Activated CD4-positive, alpha-beta T cell treated with anti-CD3 and anti-CD28 coated beads, Interleukin-2, amount 10 ng/mL, durations not matched to agents 24 days and 14 days (primary cell): ENCODE measurements around the gene DAGLB. TPM values are rescaled to one million over a fixed set of nuclear protein-coding genes. Genes with fewer than 3 reads are reported as not detected.
"Not testable (repeated sequence)": the region's sequence is repeated elsewhere in the genome, so short reads cannot be mapped to it uniquely, and the experiment has no call there.

Experiments
- DNase-seq: peaks from one replicate; pipeline ENCODE4 v3.0.0; 2022
- H3K27ac Mint-ChIP-seq: one replicate; pipeline ENCODE4 v1.8.0; 2022; ENCODE audit warnings: mild to moderate bottlenecking, mixed read lengths
- H3K27me3 Mint-ChIP-seq: one replicate; pipeline ENCODE4 v1.8.0; 2022; ENCODE audit warnings: mixed read lengths
- H3K36me3 Mint-ChIP-seq: one replicate; pipeline ENCODE4 v1.8.0; 2022; ENCODE audit warnings: low read depth, mild to moderate bottlenecking, mixed read lengths
- H3K4me1 Mint-ChIP-seq: one replicate; pipeline ENCODE4 v1.8.0; 2021; ENCODE audit warnings: mixed read lengths
- H3K4me3 Mint-ChIP-seq: one replicate; pipeline ENCODE4 v1.8.0; 2022; ENCODE audit warnings: mild to moderate bottlenecking, moderate library complexity, mixed read lengths
- H3K9me3 Mint-ChIP-seq: one replicate; pipeline ENCODE4 v1.8.0; 2021; ENCODE audit warnings: mixed read lengths
- intact Hi-C: fragments of 100-400 bp; cut with micrococcal nuclease; formaldehyde crosslinking; loops from one replicate; pipeline ENCODE4 v1.15.1; 2023
- total RNA-seq: library from RNA; stranded (reverse); gene quantifications from 2 replicates; pipeline ENCODE4 v1.2.3, GENCODE V29; 2022

The DAGLB gene
- total RNA-seq, 1 donor from 2014 or later: 26.8 TPM

DNA sequence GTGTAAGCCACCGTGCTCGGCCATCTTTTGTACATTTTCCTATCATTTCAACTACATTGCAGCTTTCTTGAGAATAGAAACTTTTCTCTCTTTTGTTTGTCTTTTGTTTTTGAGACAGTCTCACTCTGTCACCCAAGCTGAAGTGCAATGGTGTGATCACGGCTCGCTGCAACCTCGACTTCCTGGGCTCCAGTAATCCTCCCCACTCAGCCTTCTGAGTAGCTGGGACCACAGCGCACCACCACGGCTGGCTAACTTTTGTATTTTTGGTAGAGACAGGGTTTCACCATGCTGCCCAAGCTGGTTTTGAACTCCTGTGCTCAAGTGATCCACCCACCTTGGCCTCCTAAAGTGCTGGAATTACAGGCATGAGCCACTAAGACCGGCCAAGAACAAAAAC lies 31.3 kb upstream of the DAGLB start:
- Mint-ChIP-seq H3K27me3 (no peaks in the 10 kb centered on the region), H3K4me3 (peak overlapping the region; percentile 25), H3K9me3 (no peaks in the 10 kb centered on the region), H3K36me3 (peaks cover 34% of the 10 kb centered on the region), H3K4me1 (peaks cover 54% of the 10 kb centered on the region), H3K27ac (peak overlapping the region; percentile 78)
- intact Hi-C loops: no loop called here
- peak; percentile 74 for DNase-seq

GRCh38 chr7:6478186-6478585 lies 30.4 kb upstream of the DAGLB start:
- intact Hi-C loops: no loop called here
- Mint-ChIP-seq H3K4me1 (peaks cover 54% of the 10 kb centered on the region), H3K27ac (no peak overlapping the region), H3K27me3 (no peaks in the 10 kb centered on the region), H3K36me3 (peaks cover 34% of the 10 kb centered on the region), H3K9me3 (no peaks in the 10 kb centered on the region), H3K4me3 (no peak overlapping the region)
- no peak for DNase-seq

- DNase-seq: no peak
- H3K27ac Mint-ChIP-seq: no peak overlapping the region
- H3K4me3 Mint-ChIP-seq: no peak overlapping the region
- no peaks in the 10 kb centered on the region for H3K27me3 Mint-ChIP-seq
- H3K4me1 Mint-ChIP-seq: peaks cover 49% of the 10 kb centered on the region
- intact Hi-C loops: no loop called here
- no peaks in the 10 kb centered on the region for H3K9me3 Mint-ChIP-seq
- peaks cover 33% of the 10 kb centered on the region for H3K36me3 Mint-ChIP-seq
These were observed 29.5 kb upstream of the DAGLB start for GRCh38 chr7:6477318-6477660.

DNA sequence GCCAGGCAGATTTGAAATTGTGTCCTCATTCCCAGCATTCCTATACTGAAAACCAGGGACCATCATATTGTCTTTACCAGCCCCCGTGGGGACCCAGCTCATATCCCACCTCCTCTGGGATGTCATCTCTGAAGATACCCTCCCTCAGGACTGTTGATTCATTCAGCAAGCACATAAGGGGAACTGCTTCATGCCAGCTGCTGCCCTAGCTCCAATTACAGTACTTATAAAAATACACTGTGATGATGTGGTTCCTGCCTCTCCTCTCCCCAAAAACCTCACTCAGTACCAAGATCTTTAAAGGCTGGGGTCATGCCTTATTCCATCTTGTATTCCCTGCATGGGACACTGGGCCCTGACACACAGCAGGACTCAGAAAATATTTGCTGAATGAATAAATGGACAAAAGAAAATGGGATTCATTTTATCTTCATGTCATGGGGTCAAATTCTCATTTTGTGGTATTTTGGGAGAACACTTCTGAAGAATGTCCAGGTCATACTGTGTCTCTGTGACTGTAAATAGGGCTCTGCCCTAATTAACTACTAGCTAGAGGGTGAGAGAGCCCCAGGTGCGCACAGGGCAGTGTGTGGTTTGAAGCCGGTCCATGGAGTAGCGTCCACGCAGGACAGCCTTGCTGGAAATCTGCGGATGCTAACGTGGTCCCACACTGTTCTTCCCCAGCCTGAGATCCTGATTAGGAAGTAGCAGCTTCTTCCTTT lies 29.0 kb upstream of the DAGLB start:
- no peaks in the 10 kb centered on the region for H3K9me3 Mint-ChIP-seq
- intact Hi-C loops: no loop called here
- no peak overlapping the region for H3K4me3 Mint-ChIP-seq
- no peak for DNase-seq
- H3K36me3 Mint-ChIP-seq: peaks cover 38% of the 10 kb centered on the region
- peak overlapping the region; percentile 62 for H3K27ac Mint-ChIP-seq
- no peaks in the 10 kb centered on the region for H3K27me3 Mint-ChIP-seq
- H3K4me1 Mint-ChIP-seq: peaks cover 48% of the 10 kb centered on the region

- Mint-ChIP-seq H3K4me3 (no peak overlapping the region), H3K9me3 (no peaks in the 10 kb centered on the region), H3K36me3 (peaks cover 34% of the 10 kb centered on the region), H3K4me1 (peaks cover 39% of the 10 kb centered on the region), H3K27ac (peak overlapping the region; percentile 48), H3K27me3 (no peaks in the 10 kb centered on the region)
- DNase-seq: no peak
- intact Hi-C loops: no loop called here
These were observed 27.9 kb upstream of the DAGLB start for GRCh38 chr7:6475433-6476186.

DNA sequence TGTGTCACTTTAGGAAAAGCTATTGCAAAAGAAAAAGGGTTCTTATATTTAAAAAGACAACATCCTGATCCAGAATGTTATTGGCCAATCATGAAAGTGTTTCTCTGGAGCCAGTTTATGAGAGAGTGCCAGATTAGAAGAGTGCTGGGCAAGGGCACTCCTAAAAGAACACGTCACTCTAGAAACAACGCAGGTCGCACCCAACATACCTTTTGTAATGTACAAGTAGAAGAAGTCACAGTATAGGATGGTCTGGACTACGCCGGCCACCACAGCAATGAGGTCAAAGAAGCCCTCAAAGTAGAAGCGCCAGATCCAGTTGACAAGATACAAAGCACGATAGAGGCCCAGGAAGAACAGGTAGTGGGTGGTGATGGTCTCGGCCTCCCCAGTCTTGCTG lies 18.1 kb upstream of the DAGLB start:
- H3K9me3 Mint-ChIP-seq: no peaks in the 10 kb centered on the region
- intact Hi-C loops: no loop called here
- no peaks in the 10 kb centered on the region for H3K4me1 Mint-ChIP-seq
- peaks cover 62% of the 10 kb centered on the region for H3K36me3 Mint-ChIP-seq
- no peak overlapping the region for H3K4me3 Mint-ChIP-seq
- DNase-seq: no peak
- no peaks in the 10 kb centered on the region for H3K27me3 Mint-ChIP-seq
- no peak overlapping the region for H3K27ac Mint-ChIP-seq

DNA sequence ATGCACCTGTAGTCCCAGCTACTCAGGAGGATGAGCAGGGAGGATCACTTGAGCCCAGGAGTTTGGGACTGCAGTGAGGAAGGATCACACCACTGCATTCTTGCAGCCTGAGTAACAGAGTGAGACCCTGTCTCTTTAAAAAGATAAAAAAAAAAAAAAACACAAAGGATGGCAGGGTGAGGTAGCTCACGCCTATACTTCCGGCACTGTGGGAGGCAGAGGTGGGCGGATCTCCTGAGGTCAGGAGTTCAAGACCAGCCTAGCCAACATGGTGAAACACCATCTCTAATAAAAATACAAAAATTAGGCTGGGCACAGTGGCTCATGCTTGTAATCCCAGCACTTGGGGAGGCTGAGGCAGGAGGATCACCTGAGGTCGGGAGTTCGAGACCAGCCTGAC lies 15.9 kb upstream of the DAGLB start:
- H3K36me3 Mint-ChIP-seq: peaks cover 48% of the 10 kb centered on the region
- H3K27ac Mint-ChIP-seq, H3K27me3 Mint-ChIP-seq, DNase-seq, H3K4me3 Mint-ChIP-seq, H3K9me3 Mint-ChIP-seq, intact Hi-C loops, H3K4me1 Mint-ChIP-seq: not testable (repeated sequence)

DNA sequence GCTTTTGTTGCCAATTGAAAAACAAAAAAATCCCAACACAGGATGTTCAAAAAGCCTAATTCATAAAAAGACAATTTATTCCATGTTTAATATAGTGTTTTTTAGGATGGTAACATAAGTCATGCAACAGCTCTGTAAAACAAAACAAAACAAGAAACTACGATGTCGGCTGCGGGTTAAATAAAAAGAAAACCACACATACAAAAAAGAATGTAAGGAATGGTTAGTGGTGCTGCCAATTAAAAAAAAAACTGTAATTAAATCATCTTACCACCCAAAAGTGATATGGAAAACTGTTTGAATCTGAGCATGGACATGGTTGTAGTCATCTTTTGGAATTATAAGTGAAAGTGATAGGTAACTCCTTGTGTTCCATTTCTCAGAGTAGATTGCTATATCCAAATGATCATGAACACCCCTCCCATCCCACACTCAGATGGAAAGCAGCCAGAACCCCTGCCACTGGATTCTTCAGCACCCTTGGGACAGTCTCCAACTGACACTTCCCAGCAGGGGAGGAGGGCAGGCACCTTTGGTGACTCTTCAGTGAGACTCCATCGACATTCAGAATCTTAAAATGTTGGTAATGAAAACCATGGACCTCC lies 14.3 kb upstream of the DAGLB start:
- peaks cover 39% of the 10 kb centered on the region for H3K36me3 Mint-ChIP-seq
- no peak overlapping the region for H3K4me3 Mint-ChIP-seq
- intact Hi-C loops: no loop called here
- DNase-seq: no peak
- H3K4me1 Mint-ChIP-seq: no peaks in the 10 kb centered on the region
- H3K27me3 Mint-ChIP-seq: no peaks in the 10 kb centered on the region
- H3K27ac Mint-ChIP-seq: no peak overlapping the region
- H3K9me3 Mint-ChIP-seq: no peaks in the 10 kb centered on the region

DNA sequence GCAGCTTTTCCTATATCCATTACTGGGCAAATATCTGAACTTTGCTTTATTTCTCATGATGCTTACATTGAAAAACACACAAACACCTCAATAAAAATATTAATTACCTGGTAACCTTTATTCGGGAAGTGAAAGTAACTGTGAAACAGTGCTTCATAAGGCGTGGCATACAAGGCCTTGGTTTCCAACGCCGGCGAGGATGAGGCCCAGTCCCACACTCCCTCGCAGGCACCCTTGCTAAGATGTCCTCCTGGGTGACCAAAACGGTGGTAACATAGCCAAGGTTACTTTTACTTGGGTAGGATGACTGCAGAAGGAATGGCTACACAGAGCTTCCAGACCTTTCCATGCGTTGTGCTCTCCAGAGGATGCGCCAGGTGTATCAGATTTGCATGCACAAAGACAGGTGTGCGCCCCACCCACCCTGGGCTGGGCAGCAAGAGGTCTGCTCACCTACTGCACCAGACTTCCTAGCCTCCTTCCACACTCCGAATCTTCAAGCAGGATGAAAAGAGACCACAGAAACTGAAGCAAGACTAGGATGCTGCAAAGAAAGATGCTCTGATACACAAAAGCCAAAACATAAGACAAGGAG lies 13.3 kb upstream of the DAGLB start:
- Mint-ChIP-seq H3K27me3 (no peaks in the 10 kb centered on the region), H3K36me3 (peaks cover 29% of the 10 kb centered on the region), H3K9me3 (no peaks in the 10 kb centered on the region), H3K4me3 (no peak overlapping the region), H3K27ac (peak overlapping the region; percentile 2), H3K4me1 (no peaks in the 10 kb centered on the region)
- intact Hi-C loops: no loop called here
- no peak for DNase-seq

DNA sequence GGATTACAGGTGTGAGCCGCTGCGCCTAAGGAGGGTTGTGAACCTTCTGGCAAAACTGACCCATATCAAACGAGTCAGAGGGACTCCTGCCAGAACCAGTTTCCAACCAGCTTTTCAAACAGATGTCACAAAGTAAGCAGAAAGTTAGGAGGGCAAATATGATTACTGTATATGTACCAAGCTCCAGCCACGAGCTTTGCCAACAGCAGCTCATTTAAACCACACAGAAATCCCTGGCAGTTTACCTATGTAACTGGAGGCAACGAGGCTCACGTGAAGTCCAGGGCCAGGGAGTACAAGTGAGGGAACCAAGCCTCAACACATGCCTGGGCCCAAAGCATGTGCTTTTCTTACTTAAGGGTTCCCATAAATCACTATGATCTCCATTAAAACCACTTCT lies 12.5 kb upstream of the DAGLB start:
- Mint-ChIP-seq H3K4me3 (no peak overlapping the region), H3K4me1 (no peaks in the 10 kb centered on the region), H3K27ac (no peak overlapping the region), H3K27me3 (no peaks in the 10 kb centered on the region), H3K9me3 (no peaks in the 10 kb centered on the region), H3K36me3 (peaks cover 22% of the 10 kb centered on the region)
- intact Hi-C loops: no loop called here
- no peak for DNase-seq

GRCh38 chr7:6458676-6459075 lies 10.9 kb upstream of the DAGLB start:
- DNase-seq, H3K4me3 Mint-ChIP-seq, H3K4me1 Mint-ChIP-seq, H3K27me3 Mint-ChIP-seq, H3K27ac Mint-ChIP-seq, H3K9me3 Mint-ChIP-seq, intact Hi-C loops: not testable (repeated sequence)
- peaks cover 18% of the 10 kb centered on the region for H3K36me3 Mint-ChIP-seq

DNA sequence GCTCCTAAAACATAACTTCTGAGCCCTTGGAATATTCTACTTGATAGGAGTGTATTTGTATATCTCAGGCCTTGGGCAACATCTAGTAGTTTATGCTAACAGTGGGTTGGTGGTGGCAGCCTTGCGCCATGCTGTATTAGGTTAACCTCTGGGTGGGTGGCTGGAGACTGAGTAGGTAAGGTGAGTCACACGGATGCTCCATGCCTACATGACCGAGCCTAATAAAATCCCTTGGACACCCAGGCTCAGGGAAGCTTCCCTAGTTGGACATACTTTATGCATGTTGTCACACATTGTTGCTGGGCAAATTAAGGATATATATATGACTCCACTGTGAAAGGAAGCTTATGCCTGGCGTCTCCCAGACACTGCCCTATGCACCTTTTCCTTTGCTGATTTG lies 6.0 kb upstream of the DAGLB start:
- no peak for DNase-seq
- Mint-ChIP-seq H3K27ac (no peak overlapping the region), H3K27me3 (no peaks in the 10 kb centered on the region), H3K36me3 (no peaks in the 10 kb centered on the region), H3K4me1 (no peaks in the 10 kb centered on the region), H3K4me3 (no peak overlapping the region), H3K9me3 (no peaks in the 10 kb centered on the region)
- intact Hi-C loops: no loop called here

DNA sequence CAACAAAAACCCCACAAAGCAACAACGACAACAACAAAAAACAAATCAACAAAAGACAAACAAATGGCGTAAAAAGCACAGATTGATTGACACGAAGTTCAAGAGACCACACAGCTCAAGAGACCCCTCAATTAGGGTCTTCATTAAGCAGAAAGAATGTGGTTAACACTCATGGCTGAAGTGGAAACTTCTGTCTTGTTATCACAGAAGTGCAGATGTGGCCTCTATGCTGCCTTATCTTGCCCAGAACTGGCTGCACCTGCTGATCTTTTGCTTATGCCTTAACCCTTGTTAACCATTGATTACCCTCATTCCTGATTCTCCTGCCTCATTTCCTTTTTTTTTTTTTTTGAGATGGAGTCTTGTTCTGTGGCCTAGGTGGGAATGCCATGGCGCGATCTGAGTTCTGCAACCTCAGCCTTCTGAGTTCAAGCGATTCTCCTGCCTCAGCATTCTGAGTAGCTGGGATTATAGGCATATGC lies 3.5 kb upstream of the DAGLB start:
- intact Hi-C loops: no loop called here
- H3K27me3 Mint-ChIP-seq: no peaks in the 10 kb centered on the region

GRCh38 chr7:6450591-6450990 lies 2.8 kb upstream of the DAGLB start:
- H3K27me3 Mint-ChIP-seq, H3K36me3 Mint-ChIP-seq, H3K4me1 Mint-ChIP-seq, H3K27ac Mint-ChIP-seq, H3K4me3 Mint-ChIP-seq, H3K9me3 Mint-ChIP-seq, intact Hi-C loops, DNase-seq: not testable (repeated sequence)

More for the DNA sequence above, 3.5 kb upstream of the DAGLB start:
- H3K36me3 Mint-ChIP-seq: peaks cover 3% of the 10 kb centered on the region
- H3K27ac Mint-ChIP-seq: no peak overlapping the region
- DNase-seq: no peak
- no peak overlapping the region for H3K4me3 Mint-ChIP-seq
- H3K4me1 Mint-ChIP-seq: peaks cover 5% of the 10 kb centered on the region
- no peaks in the 10 kb centered on the region for H3K9me3 Mint-ChIP-seq
